SK-N-SH (cell line): ENCODE results near the gene PLA2G4E.

Source experiments
- EP300 ChIP-seq, 2 experiments: IDR thresholded peaks; 2 replicates each; pipeline versions ENCODE4 v1.4.0 to v1.6.1; 2012; ENCODE audit warnings: borderline replicate concordance in 1 of 2, low read depth in 1 of 2, low read length in 1 of 2
- EZH2phosphoT487 ChIP-seq: fragments of 200-600 bp; sonication (generic); IDR thresholded peaks from 2 replicates; pipeline ENCODE4 v1.6.1; 2017; ENCODE audit warnings: low read depth, mixed run types, mild to moderate bottlenecking, antibody characterized with exemption, moderate library complexity, borderline replicate concordance
- FOXM1 ChIP-seq: IDR thresholded peaks from 2 replicates; pipeline ENCODE4 v1.4.0; 2012; ENCODE audit warnings: low read depth, mild to moderate bottlenecking
- GABPA ChIP-seq: IDR thresholded peaks from 2 replicates; pipeline ENCODE4 v1.4.0; 2012; ENCODE audit warnings: low read depth, mild to moderate bottlenecking
- MEF2A ChIP-seq: IDR thresholded peaks from 2 replicates; pipeline ENCODE4 v1.4.0; 2012; ENCODE audit warnings: low read depth, borderline replicate concordance
- NFIC ChIP-seq: IDR thresholded peaks from 2 replicates; pipeline ENCODE4 v1.4.0; 2012; ENCODE audit warnings: borderline replicate concordance
- POLR2AphosphoS5 ChIP-seq: IDR thresholded peaks from 2 replicates; pipeline ENCODE4 v1.6.1; 2012; ENCODE audit warnings: low read depth, low read length
- RAD21 ChIP-seq: IDR thresholded peaks from 2 replicates; pipeline ENCODE4 v1.6.1; 2012; ENCODE audit warnings: mild to moderate bottlenecking, low read length
- SMC3 ChIP-seq: IDR thresholded peaks from 2 replicates; pipeline ENCODE4 v1.6.1; 2012; ENCODE audit warnings: low read depth, low read length, improper control_type of control experiment
- TAF1 ChIP-seq: IDR thresholded peaks from 2 replicates; pipeline ENCODE4 v1.6.1; 2012; ENCODE audit warnings: low read depth, mild to moderate bottlenecking, low read length, moderate library complexity, borderline replicate concordance
- YY1 ChIP-seq: IDR thresholded peaks from 2 replicates; pipeline ENCODE4 v1.4.0; 2012; ENCODE audit warnings: low read depth, mild to moderate bottlenecking
- TF ChIP-seq, protein P1 (sequence below): fragments of 200-600 bp; sonication (generic); IDR thresholded peaks from 2 replicates; pipeline ENCODE4 v1.6.1; 2017; ENCODE audit warnings: antibody characterized with exemption, mild to moderate bottlenecking, moderate library complexity
- TF ChIP-seq, protein P2 (sequence below): fragments of 150-350 bp; IDR thresholded peaks from 2 replicates; pipeline ENCODE4 v1.6.1; 2016; ENCODE audit warnings: mild to moderate bottlenecking, low read depth, low read length
- TF ChIP-seq, protein P3 (sequence below): IDR thresholded peaks from 2 replicates; pipeline ENCODE4 v1.6.1; 2012; ENCODE audit warnings: mild to moderate bottlenecking, low read depth, low read length, moderate library complexity

DNA sequence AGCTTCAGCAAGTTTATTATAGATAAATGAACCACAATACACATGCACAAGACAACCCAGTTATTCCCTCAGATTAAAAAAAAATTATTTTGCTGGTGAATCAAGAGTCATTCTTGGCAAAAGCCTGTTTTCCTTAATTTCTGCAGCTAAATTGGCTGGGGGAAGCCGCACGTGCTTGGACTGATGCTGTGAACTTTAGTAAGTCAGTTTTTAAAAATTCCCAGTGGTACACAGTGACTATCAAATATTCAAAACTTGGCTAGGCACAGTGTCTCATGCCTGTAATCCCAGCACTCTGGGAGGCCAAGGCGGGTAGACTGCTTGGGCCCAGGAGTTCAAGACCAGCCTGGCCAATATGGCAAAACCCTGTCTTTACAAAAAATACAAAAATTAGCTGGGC lies 72.4 kb downstream of the PLA2G4E start:
- TF ChIP-seq POLR2AphosphoS5 (no peak), EP300 (IDR thresholded peaks at IDR 0.05; ENCODE audit: borderline replicate concordance in 1 of 2, low read depth in 1 of 2, low read length in 1 of 2) (no peak), TAF1 (no peak), MEF2A (no peak), YY1 (no peak), FOXM1 (no peak), GABPA (no peak), RAD21 (no peak), EZH2phosphoT487 (no peak), NFIC (no peak), SMC3 (no peak)
- TF ChIP-seq, protein P1, sequence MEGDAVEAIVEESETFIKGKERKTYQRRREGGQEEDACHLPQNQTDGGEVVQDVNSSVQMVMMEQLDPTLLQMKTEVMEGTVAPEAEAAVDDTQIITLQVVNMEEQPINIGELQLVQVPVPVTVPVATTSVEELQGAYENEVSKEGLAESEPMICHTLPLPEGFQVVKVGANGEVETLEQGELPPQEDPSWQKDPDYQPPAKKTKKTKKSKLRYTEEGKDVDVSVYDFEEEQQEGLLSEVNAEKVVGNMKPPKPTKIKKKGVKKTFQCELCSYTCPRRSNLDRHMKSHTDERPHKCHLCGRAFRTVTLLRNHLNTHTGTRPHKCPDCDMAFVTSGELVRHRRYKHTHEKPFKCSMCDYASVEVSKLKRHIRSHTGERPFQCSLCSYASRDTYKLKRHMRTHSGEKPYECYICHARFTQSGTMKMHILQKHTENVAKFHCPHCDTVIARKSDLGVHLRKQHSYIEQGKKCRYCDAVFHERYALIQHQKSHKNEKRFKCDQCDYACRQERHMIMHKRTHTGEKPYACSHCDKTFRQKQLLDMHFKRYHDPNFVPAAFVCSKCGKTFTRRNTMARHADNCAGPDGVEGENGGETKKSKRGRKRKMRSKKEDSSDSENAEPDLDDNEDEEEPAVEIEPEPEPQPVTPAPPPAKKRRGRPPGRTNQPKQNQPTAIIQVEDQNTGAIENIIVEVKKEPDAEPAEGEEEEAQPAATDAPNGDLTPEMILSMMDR, result no peak
- TF ChIP-seq, protein P2, sequence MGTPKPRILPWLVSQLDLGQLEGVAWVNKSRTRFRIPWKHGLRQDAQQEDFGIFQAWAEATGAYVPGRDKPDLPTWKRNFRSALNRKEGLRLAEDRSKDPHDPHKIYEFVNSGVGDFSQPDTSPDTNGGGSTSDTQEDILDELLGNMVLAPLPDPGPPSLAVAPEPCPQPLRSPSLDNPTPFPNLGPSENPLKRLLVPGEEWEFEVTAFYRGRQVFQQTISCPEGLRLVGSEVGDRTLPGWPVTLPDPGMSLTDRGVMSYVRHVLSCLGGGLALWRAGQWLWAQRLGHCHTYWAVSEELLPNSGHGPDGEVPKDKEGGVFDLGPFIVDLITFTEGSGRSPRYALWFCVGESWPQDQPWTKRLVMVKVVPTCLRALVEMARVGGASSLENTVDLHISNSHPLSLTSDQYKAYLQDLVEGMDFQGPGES, result no peak
- TF ChIP-seq, protein P3, sequence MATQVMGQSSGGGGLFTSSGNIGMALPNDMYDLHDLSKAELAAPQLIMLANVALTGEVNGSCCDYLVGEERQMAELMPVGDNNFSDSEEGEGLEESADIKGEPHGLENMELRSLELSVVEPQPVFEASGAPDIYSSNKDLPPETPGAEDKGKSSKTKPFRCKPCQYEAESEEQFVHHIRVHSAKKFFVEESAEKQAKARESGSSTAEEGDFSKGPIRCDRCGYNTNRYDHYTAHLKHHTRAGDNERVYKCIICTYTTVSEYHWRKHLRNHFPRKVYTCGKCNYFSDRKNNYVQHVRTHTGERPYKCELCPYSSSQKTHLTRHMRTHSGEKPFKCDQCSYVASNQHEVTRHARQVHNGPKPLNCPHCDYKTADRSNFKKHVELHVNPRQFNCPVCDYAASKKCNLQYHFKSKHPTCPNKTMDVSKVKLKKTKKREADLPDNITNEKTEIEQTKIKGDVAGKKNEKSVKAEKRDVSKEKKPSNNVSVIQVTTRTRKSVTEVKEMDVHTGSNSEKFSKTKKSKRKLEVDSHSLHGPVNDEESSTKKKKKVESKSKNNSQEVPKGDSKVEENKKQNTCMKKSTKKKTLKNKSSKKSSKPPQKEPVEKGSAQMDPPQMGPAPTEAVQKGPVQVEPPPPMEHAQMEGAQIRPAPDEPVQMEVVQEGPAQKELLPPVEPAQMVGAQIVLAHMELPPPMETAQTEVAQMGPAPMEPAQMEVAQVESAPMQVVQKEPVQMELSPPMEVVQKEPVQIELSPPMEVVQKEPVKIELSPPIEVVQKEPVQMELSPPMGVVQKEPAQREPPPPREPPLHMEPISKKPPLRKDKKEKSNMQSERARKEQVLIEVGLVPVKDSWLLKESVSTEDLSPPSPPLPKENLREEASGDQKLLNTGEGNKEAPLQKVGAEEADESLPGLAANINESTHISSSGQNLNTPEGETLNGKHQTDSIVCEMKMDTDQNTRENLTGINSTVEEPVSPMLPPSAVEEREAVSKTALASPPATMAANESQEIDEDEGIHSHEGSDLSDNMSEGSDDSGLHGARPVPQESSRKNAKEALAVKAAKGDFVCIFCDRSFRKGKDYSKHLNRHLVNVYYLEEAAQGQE, result no peak
